PC-3 (cell line): Measurements from ENCODE around the gene CYB561D2. TPM values are rescaled to one million over a fixed set of nuclear protein-coding genes. Genes with fewer than 3 reads are reported as not detected.
"Not testable (repeated sequence)": the region's sequence is repeated elsewhere in the genome, so short reads cannot be mapped to it uniquely, and the experiment has no call there.

Experiments used
- ATAC-seq: fragments of 200-7000 bp; cut with Tn5 transposase; 2 replicates; pipeline ENCODE4 v1.9.1; 2020; ENCODE audit warnings: mild to moderate bottlenecking, moderate library complexity
- BruUV-seq: library from RNA; stranded (reverse); fragments of 400-500 nt; replicated peaks from 2 replicates; lab custom pipeline; 2021; lab: Mats Ljungman, UMichigan
- CTCF ChIA-PET: fragments of 300-600 bp; sonication (Branson Sonifier 250); formaldehyde crosslinking; loops from one replicate; lab custom pipeline; 2022; ENCODE audit warnings: antibody characterized with exemption; lab: Charles Lee
- POLR2A ChIA-PET: fragments of 300-600 bp; sonication (Branson Sonifier 250); formaldehyde crosslinking; loops from one replicate; lab custom pipeline; 2022; ENCODE audit warnings: antibody characterized with exemption; ENCODE audit not compliant: unreplicated experiment; lab: Charles Lee
- DNase-seq: peaks from one replicate; pipeline ENCODE4 v3.0.0-alpha.2; 2015
- H2AFZ ChIP-seq: fragments of 300-600 bp; sonication (generic); 2 replicates; pipeline ENCODE4 v1.6.0; 2016; ENCODE audit warnings: antibody characterized with exemption, low read length
- H3F3A ChIP-seq: fragments of 300-600 bp; sonication (generic); one replicate; pipeline ENCODE4 v1.6.0; 2017; ENCODE audit warnings: antibody characterized with exemption, low read length, control low read depth, mild to moderate bottlenecking; ENCODE audit not compliant: unreplicated experiment
- H3K27ac ChIP-seq: fragments of 300-600 bp; sonication (generic); 2 replicates; pipeline ENCODE4 v1.5.1; 2016; ENCODE audit warnings: mild to moderate bottlenecking, low read length
- H3K27me3 ChIP-seq: fragments of 300-600 bp; sonication (generic); 2 replicates; pipeline ENCODE4 v1.6.1; 2016; ENCODE audit warnings: low read length, mixed read lengths
- H3K36me3 ChIP-seq: fragments of 300-600 bp; sonication (generic); 2 replicates; pipeline ENCODE4 v1.6.1; 2016; ENCODE audit warnings: low read depth, mixed run types, low read length, mixed read lengths
- H3K4me1 ChIP-seq: fragments of 300-600 bp; sonication (generic); 2 replicates; pipeline ENCODE4 v1.5.1; 2016; ENCODE audit warnings: low read length; ENCODE audit not compliant: insufficient read depth
- H3K4me2 ChIP-seq: fragments of 300-600 bp; sonication (generic); 2 replicates; pipeline ENCODE4 v1.6.0; 2016; ENCODE audit warnings: low read length
- H3K4me3 ChIP-seq: fragments of 300-600 bp; sonication (generic); 2 replicates; pipeline ENCODE4 v1.5.1; 2016; ENCODE audit warnings: mild to moderate bottlenecking, low read length, mixed read lengths
- H3K79me2 ChIP-seq: fragments of 300-600 bp; sonication (generic); 2 replicates; pipeline ENCODE4 v1.6.1; 2017; ENCODE audit warnings: low read length, mixed read lengths
- H3K9ac ChIP-seq: fragments of 300-600 bp; sonication (generic); 2 replicates; pipeline ENCODE4 v1.6.0; 2016; ENCODE audit warnings: mild to moderate bottlenecking, low read length
- H3K9me2 ChIP-seq: fragments of 300-600 bp; sonication (generic); replicated peaks from 2 replicates; pipeline ENCODE4 v1.6.1; 2016; ENCODE audit warnings: mixed run types, low read length, mixed read lengths
- H3K9me3 ChIP-seq: fragments of 300-600 bp; sonication (generic); 2 replicates; pipeline ENCODE4 v1.6.1; 2016; ENCODE audit warnings: low read length, mixed read lengths
- H4K20me1 ChIP-seq: fragments of 300-600 bp; sonication (generic); 2 replicates; pipeline ENCODE4 v1.6.1; 2016; ENCODE audit warnings: low read length, mixed read lengths
- EZH2 ChIP-seq: fragments of 300-600 bp; sonication (generic); IDR thresholded peaks from one replicate; pipeline ENCODE4 v1.6.1; 2017; ENCODE audit warnings: antibody characterized with exemption, mild to moderate bottlenecking, low read length; ENCODE audit not compliant: unreplicated experiment
- EZH2phosphoT487 ChIP-seq: fragments of 300-600 bp; sonication (generic); IDR thresholded peaks from 2 replicates; pipeline ENCODE4 v1.6.1; 2018; ENCODE audit warnings: mild to moderate bottlenecking, antibody characterized with exemption, low read length, borderline replicate concordance
- intact Hi-C: fragments of 100-400 bp; cut with micrococcal nuclease; formaldehyde crosslinking; loops from 2 replicates; pipeline ENCODE4 v1.9.0; 2023
- total RNA-seq: library from RNA; depleted of rRNA; stranded (reverse); fragments of >200 nt; gene quantifications from 2 replicates; pipeline ENCODE4 v1.2.3, GENCODE V29; 2014
- TF ChIP-seq, protein P1 (sequence below): fragments of 300-600 bp; sonication (generic); conservative IDR thresholded peaks from 2 replicates; pipeline ENCODE4 v1.5.1; 2017; ENCODE audit warnings: antibody characterized with exemption, low read depth, mild to moderate bottlenecking, low read length

Gene CYB561D2
- total RNA-seq, 1 experiment from 2014 or later = 44.3 TPM

DNA sequence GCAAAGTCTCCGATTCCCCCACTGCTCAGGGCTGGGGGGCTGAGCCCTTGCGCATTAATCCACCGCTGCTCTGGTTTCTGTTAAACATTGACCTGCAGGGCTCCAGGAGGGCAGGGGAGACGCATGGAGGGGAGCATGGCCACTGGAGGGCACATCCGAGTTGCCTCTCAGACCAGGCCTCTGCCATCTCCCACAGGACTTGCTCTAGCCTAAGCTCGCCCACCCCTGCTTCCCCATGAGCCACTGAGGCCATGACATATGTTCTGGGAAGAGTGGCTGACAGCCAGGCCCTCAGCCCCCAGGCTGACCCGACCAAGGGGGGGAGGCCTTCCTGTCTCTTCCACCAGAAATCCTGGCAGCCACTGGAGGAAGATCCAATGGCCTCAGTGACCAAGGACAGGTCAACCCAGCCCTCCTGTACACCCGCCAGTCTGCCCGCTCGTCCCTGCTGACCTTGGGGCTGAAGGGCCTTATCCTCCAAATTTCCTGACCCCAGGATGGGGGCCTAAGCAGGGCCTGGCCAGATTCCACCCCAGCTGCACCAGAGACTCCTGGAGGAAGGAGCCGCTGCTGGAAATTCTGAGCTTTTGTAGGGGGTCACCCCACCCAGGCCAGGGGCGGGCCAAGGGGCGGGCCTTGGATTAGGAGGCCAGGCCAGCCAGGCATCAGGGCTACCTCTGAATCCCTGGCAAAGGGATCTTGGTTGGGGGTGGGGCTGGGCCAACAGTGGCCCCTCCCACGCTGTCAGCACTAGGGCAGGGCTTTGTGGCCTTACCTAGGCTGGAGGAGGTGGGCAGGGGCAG lies 47.4 kb upstream of the CYB561D2 start, which contains the start of gene HYAL1:
TSS of gene HYAL1 (minus strand) at position 562 of the 803 bp plus-strand sequence. CDS start 618 bp downstream, outside the sequence.
- H3K9me2 ChIP-seq = no peaks in the 10 kb centered on the region
- peaks cover 18% of the 10 kb centered on the region for H3K4me1 ChIP-seq
- no peak for DNase-seq
- no peak within 1 kb of the TSS for H3K9ac ChIP-seq
- no peak within 1 kb of the TSS for H3K27ac ChIP-seq
- no peak within 1 kb of the TSS for H3K4me2 ChIP-seq
- no peak within 1 kb of the TSS for H3K4me3 ChIP-seq
- H4K20me1 ChIP-seq = no peaks in the 10 kb centered on the region
- no peaks in the 10 kb centered on the region; the same call in 1 of the 2 replicates for H3K36me3 ChIP-seq
- no peak for TF ChIP-seq EZH2phosphoT487
- TF ChIP-seq, protein P1, sequence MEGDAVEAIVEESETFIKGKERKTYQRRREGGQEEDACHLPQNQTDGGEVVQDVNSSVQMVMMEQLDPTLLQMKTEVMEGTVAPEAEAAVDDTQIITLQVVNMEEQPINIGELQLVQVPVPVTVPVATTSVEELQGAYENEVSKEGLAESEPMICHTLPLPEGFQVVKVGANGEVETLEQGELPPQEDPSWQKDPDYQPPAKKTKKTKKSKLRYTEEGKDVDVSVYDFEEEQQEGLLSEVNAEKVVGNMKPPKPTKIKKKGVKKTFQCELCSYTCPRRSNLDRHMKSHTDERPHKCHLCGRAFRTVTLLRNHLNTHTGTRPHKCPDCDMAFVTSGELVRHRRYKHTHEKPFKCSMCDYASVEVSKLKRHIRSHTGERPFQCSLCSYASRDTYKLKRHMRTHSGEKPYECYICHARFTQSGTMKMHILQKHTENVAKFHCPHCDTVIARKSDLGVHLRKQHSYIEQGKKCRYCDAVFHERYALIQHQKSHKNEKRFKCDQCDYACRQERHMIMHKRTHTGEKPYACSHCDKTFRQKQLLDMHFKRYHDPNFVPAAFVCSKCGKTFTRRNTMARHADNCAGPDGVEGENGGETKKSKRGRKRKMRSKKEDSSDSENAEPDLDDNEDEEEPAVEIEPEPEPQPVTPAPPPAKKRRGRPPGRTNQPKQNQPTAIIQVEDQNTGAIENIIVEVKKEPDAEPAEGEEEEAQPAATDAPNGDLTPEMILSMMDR = peak; percentile 28
- CTCF ChIA-PET = interaction anchor here (0.6 to 1.0 kb wide), 2 partner anchors 21 to 170 kb away, joined by 4 to 22 read pairs; no protein-coding TSS in a partner anchor
- H3F3A ChIP-seq = no peaks in the 10 kb centered on the region
- 0 out of 2 replicates have a peak, but pooled peaks cover 5% of the 10 kb centered on the region for H3K9me3 ChIP-seq
- BruUV-seq = no TSS peak
- no peak for ATAC-seq
- intact Hi-C loops = no loop called here
- peaks cover 11% of the 10 kb centered on the region for H3K79me2 ChIP-seq
- POLR2A ChIA-PET = no interaction called here
- H3K27me3 ChIP-seq = no peaks in the 10 kb centered on the region
- no peak within 1 kb of the TSS for H2AFZ ChIP-seq

DNA sequence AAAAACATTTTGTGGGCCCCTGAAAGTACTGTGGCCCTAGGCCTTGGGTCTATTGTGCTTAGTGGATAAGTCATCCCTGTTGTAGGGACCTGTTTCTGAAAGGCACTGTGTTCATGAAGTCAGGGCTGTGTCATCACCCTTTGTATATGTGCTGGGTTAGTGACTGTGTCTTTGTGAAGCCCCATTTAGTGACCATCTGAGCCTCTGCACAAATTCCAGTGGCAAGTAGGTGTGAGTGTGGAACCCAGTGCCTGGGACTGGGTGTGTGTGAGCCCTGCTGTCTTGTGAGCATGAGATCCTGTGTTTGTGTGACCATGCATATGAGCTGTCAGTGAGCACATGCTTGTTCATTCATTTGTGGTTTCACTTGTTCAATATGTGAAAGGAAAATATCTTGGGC lies 46.1 kb upstream of the CYB561D2 start:
- 0 out of 2 replicates have a peak, but pooled peaks cover 3% of the 10 kb centered on the region for H3K79me2 ChIP-seq
- ChIA-PET CTCF (no interaction called here), POLR2A (no interaction called here)
- no peak overlapping the region for H3K27ac ChIP-seq
- BruUV-seq = no TSS peak
- no peaks in the 10 kb centered on the region; the same call in 1 of the 2 replicates for H3K36me3 ChIP-seq
- H3K4me3 ChIP-seq = no peak overlapping the region
- H3F3A ChIP-seq = no peaks in the 10 kb centered on the region
- no peak overlapping the region for H2AFZ ChIP-seq
- H4K20me1 ChIP-seq = no peaks in the 10 kb centered on the region
- intact Hi-C loops = no loop called here
- H3K27me3 ChIP-seq = no peaks in the 10 kb centered on the region
- peak; percentile 33 for DNase-seq
- no peaks in the 10 kb centered on the region for H3K9me2 ChIP-seq
- H3K9me3 ChIP-seq = 0 out of 2 replicates have a peak, but pooled peaks cover 5% of the 10 kb centered on the region
- H3K9ac ChIP-seq = no peak overlapping the region
- ATAC-seq = no peak
- peaks cover 10% of the 10 kb centered on the region for H3K4me1 ChIP-seq
- TF ChIP-seq EZH2 = no peak
- no peak for TF ChIP-seq EZH2phosphoT487
- TF ChIP-seq, protein P1 = no peak
- H3K4me2 ChIP-seq = no peak overlapping the region

DNA sequence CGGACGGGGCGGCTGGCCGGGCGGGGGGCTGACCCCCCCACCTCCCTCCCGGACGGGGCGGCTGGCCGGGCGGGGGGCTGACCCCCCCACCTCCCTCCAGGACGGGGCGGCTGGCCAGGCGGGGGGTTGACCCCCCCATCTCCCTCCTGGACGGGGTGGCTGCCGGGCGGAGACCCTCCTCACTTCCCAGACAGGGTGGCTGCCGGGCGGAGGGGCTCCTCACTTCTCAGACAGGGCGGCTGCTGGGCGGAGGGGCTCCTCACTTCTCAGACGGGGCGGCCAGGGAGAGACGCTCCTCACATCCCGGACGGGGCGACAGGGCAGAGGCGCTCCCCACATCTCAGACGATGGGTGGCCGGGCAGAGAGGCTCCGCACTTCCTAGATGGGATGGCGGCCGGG lies 38.6 kb upstream of the CYB561D2 start:
- H3K9me3 ChIP-seq, H3K36me3 ChIP-seq, H3F3A ChIP-seq, H3K9ac ChIP-seq, H4K20me1 ChIP-seq, DNase-seq, H3K79me2 ChIP-seq, CTCF ChIA-PET, BruUV-seq, H3K9me2 ChIP-seq, H3K4me3 ChIP-seq, H3K27me3 ChIP-seq, intact Hi-C loops, ATAC-seq, H3K4me2 ChIP-seq, H3K27ac ChIP-seq, POLR2A ChIA-PET, H2AFZ ChIP-seq: not testable (repeated sequence)
- H3K4me1 ChIP-seq = peaks cover 12% of the 10 kb centered on the region
